ENCODE measurements around the gene METTL24. TPM values are rescaled to one million over a fixed set of nuclear protein-coding genes. Genes with fewer than 3 reads are reported as not detected.
"Not testable (repeated sequence)": the region's sequence is repeated elsewhere in the genome, so short reads cannot be mapped to it uniquely, and the experiment has no call there.

Gene METTL24
- total RNA-seq, 1 donor from 2014 or later, result 1.5 TPM

DNA sequence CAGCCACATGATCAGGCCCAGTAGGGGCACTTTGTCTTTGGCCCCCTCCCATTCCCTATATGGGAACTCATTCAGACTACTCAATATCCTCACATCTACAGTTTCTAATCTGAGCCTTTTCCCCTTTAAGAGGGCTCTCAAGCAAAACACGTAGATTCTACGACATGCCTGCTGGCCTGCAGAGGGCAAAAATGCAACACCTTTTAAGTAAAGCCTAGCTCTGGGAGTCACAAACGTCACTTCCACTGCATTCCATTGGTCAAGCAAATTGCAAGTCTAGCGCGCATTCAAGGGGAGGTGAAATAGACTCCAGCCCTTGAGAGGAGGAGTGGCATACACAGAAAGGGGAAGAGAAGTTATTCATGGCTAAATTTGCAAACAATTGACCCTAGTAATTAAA lies 107.3 kb downstream of the METTL24 start:
- peaks cover 4% of the 10 kb centered on the region for H3K36me3 Mint-ChIP-seq (ENCODE audit: unreplicated experiment)
- no peak for DNase-seq
- H3K27me3 Mint-ChIP-seq (ENCODE audit: unreplicated experiment), result no peaks in the 10 kb centered on the region
- TF ChIP-seq, protein P1, sequence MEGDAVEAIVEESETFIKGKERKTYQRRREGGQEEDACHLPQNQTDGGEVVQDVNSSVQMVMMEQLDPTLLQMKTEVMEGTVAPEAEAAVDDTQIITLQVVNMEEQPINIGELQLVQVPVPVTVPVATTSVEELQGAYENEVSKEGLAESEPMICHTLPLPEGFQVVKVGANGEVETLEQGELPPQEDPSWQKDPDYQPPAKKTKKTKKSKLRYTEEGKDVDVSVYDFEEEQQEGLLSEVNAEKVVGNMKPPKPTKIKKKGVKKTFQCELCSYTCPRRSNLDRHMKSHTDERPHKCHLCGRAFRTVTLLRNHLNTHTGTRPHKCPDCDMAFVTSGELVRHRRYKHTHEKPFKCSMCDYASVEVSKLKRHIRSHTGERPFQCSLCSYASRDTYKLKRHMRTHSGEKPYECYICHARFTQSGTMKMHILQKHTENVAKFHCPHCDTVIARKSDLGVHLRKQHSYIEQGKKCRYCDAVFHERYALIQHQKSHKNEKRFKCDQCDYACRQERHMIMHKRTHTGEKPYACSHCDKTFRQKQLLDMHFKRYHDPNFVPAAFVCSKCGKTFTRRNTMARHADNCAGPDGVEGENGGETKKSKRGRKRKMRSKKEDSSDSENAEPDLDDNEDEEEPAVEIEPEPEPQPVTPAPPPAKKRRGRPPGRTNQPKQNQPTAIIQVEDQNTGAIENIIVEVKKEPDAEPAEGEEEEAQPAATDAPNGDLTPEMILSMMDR (IDR thresholded peaks at IDR 0.05; ENCODE audit: partially characterized antibody, unreplicated experiment), result no peak
- H3K4me1 Mint-ChIP-seq (ENCODE audit: low read depth, unreplicated experiment), result peaks cover 9% of the 10 kb centered on the region
- peaks cover 3% of the 10 kb centered on the region for H3K9me3 Mint-ChIP-seq (ENCODE audit: unreplicated experiment)
- no peak overlapping the region for H3K27ac Mint-ChIP-seq (ENCODE audit: unreplicated experiment)
- H3K4me3 Mint-ChIP-seq (ENCODE audit: unreplicated experiment), result no peak overlapping the region

DNA sequence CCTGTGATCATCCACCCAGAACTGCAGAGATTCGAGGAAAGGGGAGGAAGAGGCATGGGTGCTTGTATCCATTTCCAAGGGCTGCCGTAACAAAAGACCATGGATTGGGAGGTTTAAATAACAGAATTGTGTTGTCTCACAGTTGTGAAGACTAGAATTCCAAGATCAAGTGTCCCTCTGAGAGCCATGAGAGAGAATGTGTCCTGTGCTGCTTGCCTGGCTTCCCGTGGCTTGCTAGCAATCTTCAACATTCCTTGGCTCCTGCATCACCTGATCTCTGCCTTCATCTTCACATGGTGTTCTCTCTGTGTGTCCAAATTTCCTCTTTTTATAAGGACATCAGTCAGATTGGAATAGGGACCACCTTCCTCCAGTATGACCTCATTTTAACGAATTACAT lies 108.1 kb downstream of the METTL24 start:
- Mint-ChIP-seq H3K27me3 (ENCODE audit: unreplicated experiment) (no peaks in the 10 kb centered on the region), H3K9me3 (ENCODE audit: unreplicated experiment) (peaks cover 3% of the 10 kb centered on the region), H3K27ac (ENCODE audit: unreplicated experiment) (no peak overlapping the region), H3K4me3 (ENCODE audit: unreplicated experiment) (no peak overlapping the region), H3K36me3 (ENCODE audit: unreplicated experiment) (peaks cover 4% of the 10 kb centered on the region), H3K4me1 (ENCODE audit: low read depth, unreplicated experiment) (peaks cover 6% of the 10 kb centered on the region)
- no peak for DNase-seq
- TF ChIP-seq, protein P1 (IDR thresholded peaks at IDR 0.05; ENCODE audit: partially characterized antibody, unreplicated experiment), result no peak

DNA sequence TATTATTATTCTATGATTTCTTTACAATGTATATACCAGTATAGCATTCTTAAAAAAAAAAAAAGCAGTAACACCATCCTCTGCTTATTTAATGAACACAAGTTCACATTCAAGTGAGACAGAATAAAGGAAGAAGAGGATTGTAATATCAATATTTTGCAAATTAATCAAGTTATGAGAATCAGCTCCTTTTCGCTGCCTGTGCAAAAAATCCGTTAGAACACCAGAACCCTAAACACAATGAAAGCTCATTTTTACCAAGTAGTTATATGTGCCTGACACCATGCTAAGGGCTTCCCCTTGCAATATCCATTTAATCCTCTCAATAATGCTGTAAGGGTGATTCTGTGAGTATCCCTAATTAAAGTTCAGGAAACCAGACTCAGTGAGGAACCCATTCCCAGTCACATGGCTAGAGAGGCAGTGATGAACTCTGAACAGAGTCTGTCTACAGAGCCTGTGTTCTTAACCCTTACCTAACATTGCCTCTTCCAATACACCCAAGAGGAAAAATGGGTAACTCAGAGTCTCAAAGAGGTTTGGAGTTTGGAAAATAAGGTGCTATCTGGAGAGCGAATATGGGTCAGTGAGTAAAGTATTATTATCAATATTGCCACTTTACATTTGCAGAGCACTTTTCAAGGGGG lies 111.1 kb downstream of the METTL24 start:
- H3K9me3 Mint-ChIP-seq (ENCODE audit: unreplicated experiment), result peaks cover 3% of the 10 kb centered on the region
- no peak overlapping the region for H3K4me3 Mint-ChIP-seq (ENCODE audit: unreplicated experiment)
- DNase-seq, result no peak
- peaks cover 5% of the 10 kb centered on the region for H3K4me1 Mint-ChIP-seq (ENCODE audit: low read depth, unreplicated experiment)
- H3K36me3 Mint-ChIP-seq (ENCODE audit: unreplicated experiment), result peaks cover 11% of the 10 kb centered on the region
- H3K27me3 Mint-ChIP-seq (ENCODE audit: unreplicated experiment), result peaks cover 2% of the 10 kb centered on the region
- TF ChIP-seq, protein P1 (IDR thresholded peaks at IDR 0.05; ENCODE audit: partially characterized antibody, unreplicated experiment), result no peak
- H3K27ac Mint-ChIP-seq (ENCODE audit: unreplicated experiment), result no peak overlapping the region

DNA sequence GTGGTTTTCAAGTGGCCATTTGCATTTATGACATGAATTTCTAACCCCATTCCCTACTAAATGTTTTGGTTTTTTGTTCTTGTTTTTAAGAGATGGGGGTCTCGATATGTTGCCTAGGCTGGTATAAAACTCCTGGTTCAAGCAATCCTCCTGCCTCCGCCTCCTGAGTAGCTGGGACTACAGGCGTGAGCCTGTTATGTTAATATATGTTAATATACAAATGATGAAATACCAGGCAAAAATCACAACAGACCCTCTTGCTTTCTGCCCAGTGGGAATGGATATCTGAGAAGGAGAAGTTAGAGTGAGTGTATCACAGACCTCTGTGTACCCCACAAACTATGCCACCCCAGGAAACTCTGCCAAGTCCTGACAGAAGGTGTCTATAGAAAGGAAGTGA lies 111.8 kb downstream of the METTL24 start:
- DNase-seq, result no peak
- H3K9me3 Mint-ChIP-seq (ENCODE audit: unreplicated experiment), result peaks cover 3% of the 10 kb centered on the region

DNA sequence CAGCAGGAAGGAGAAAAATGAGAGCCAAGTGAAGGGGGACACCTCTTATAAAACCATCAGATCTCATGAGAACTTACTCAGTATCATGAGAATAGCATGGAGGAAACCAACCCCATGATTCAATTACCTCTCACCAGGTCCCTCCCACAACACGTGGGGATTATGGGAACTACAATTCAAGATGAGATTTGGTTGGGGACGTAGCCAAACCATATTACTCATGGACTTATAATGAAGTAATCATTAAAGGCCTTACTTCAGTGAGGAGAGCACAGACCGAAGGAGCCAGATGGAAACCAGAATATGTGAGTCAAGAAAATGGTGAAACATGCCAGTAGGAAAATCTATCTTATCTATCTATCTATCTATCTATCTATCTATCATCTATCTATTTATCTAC lies 113.5 kb downstream of the METTL24 start:
- H3K36me3 Mint-ChIP-seq (ENCODE audit: unreplicated experiment); H3K27ac Mint-ChIP-seq (ENCODE audit: unreplicated experiment); H3K9me3 Mint-ChIP-seq (ENCODE audit: unreplicated experiment); H3K4me3 Mint-ChIP-seq (ENCODE audit: unreplicated experiment); H3K4me1 Mint-ChIP-seq (ENCODE audit: low read depth, unreplicated experiment); DNase-seq; H3K27me3 Mint-ChIP-seq (ENCODE audit: unreplicated experiment): not testable (repeated sequence)

More for the DNA sequence above, 111.8 kb downstream of the METTL24 start:
- no peak overlapping the region for H3K4me3 Mint-ChIP-seq (ENCODE audit: unreplicated experiment)
- H3K4me1 Mint-ChIP-seq (ENCODE audit: low read depth, unreplicated experiment), result peaks cover 5% of the 10 kb centered on the region
- peaks cover 2% of the 10 kb centered on the region for H3K27me3 Mint-ChIP-seq (ENCODE audit: unreplicated experiment)
- H3K27ac Mint-ChIP-seq (ENCODE audit: unreplicated experiment), result no peak overlapping the region
- peaks cover 11% of the 10 kb centered on the region for H3K36me3 Mint-ChIP-seq (ENCODE audit: unreplicated experiment)
- TF ChIP-seq, protein P1 (IDR thresholded peaks at IDR 0.05; ENCODE audit: partially characterized antibody, unreplicated experiment), result no peak
